ENCODE measurements around the gene LFNG. TPM values are rescaled to one million over a fixed set of nuclear protein-coding genes. Genes with fewer than 3 reads are reported as not detected.

The LFNG gene
- total RNA-seq, 3 donors from 2014 or later = 31.7 to 95.0 (median 71.7) TPM

- TF ChIP-seq CTCF (IDR thresholded peaks at IDR 0.05) = no peak
- H3K4me3 ChIP-seq = no peak overlapping the region
- no peaks in the 10 kb centered on the region for H3K36me3 ChIP-seq (ENCODE audit: low read depth)
- H3K9me3 ChIP-seq = no peaks in the 10 kb centered on the region
- intact Hi-C loops (cut with DNase I, micrococcal nuclease) = no loop called here
- DNase-seq (peak in 1 of 3 donors; percentile 25), ATAC-seq (no peak)
- no peaks in the 10 kb centered on the region for H3K4me1 ChIP-seq (ENCODE audit: low read depth)
Measured at GRCh38 chr7:2546776-2547586, 27.4 kb downstream of the LFNG start.

- Histone ChIP-seq H3K4me3 (no peak overlapping the region), H3K36me3 (ENCODE audit: low read depth) (no peaks in the 10 kb centered on the region), H3K4me1 (ENCODE audit: low read depth) (peaks cover 17% of the 10 kb centered on the region), H3K9me3 (no peaks in the 10 kb centered on the region)
- TF ChIP-seq CTCF (IDR thresholded peaks at IDR 0.05) = no peak
- no peak for ATAC-seq
- no peak for DNase-seq
- intact Hi-C loops (cut with DNase I, micrococcal nuclease) = no loop called here
Measured at GRCh38 chr7:2551418-2551817, 31.8 kb downstream of the LFNG start.

- no peaks in the 10 kb centered on the region for H3K36me3 ChIP-seq (ENCODE audit: low read depth)
- no peak for DNase-seq
- intact Hi-C loops (cut with DNase I, micrococcal nuclease) = no loop called here
Measured at GRCh38 chr7:2553108-2553507, 33.5 kb downstream of the LFNG start.

GRCh38 chr7:2553831-2554581 is 34.4 kb downstream of the LFNG start:
- peaks cover 17% of the 10 kb centered on the region for H3K4me1 ChIP-seq (ENCODE audit: low read depth)

More at GRCh38 chr7:2553108-2553507, 33.5 kb downstream of the LFNG start:
- no peak for ATAC-seq
- H3K4me3 ChIP-seq = no peak overlapping the region
- no peaks in the 10 kb centered on the region for H3K9me3 ChIP-seq
- H3K4me1 ChIP-seq (ENCODE audit: low read depth) = peaks cover 17% of the 10 kb centered on the region
- no peak for TF ChIP-seq CTCF (IDR thresholded peaks at IDR 0.05)

GRCh38 chr7:2554661-2555111 is 35.1 kb downstream of the LFNG start:
- peak in 1 of 3 donors; percentile 58 for DNase-seq

More at GRCh38 chr7:2553831-2554581, 34.4 kb downstream of the LFNG start:
- ATAC-seq (no peak), DNase-seq (peak in 1 of 3 donors; percentile 50)
- intact Hi-C loops (cut with DNase I, micrococcal nuclease) = no loop called here
- Histone ChIP-seq H3K4me3 (no peak overlapping the region), H3K9me3 (no peaks in the 10 kb centered on the region), H3K36me3 (ENCODE audit: low read depth) (no peaks in the 10 kb centered on the region)
- TF ChIP-seq CTCF (IDR thresholded peaks at IDR 0.05) = no peak

More at GRCh38 chr7:2554661-2555111, 35.1 kb downstream of the LFNG start:
- Histone ChIP-seq H3K9me3 (no peaks in the 10 kb centered on the region), H3K4me1 (ENCODE audit: low read depth) (peaks cover 17% of the 10 kb centered on the region), H3K36me3 (ENCODE audit: low read depth) (no peaks in the 10 kb centered on the region), H3K4me3 (peak overlapping the region; percentile 65)
- intact Hi-C loops (cut with DNase I, micrococcal nuclease) = no loop called here
- TF ChIP-seq CTCF (IDR thresholded peaks at IDR 0.05) = no peak
- no peak for ATAC-seq

Data from mucosa of descending colon (tissue), 3 donors.